Psoas muscle (tissue), 8 donors: ENCODE measurements around the gene SMURF2. TPM values are rescaled to one million over a fixed set of nuclear protein-coding genes. Genes with fewer than 3 reads are reported as not detected.
"Not testable (repeated sequence)": the region's sequence is repeated elsewhere in the genome, so short reads cannot be mapped to it uniquely, and the experiment has no call there.

Source experiments
- ATAC-seq, 4 donors: fragments of 200-7000 bp; cut with Tn5 transposase; one replicate each; pipeline ENCODE4 v1.9.1; 2020; ENCODE audit warnings: moderate library complexity in 3 of 4, mild to moderate bottlenecking in 2 of 4
- DNase-seq, 2 donors: peaks; one replicate each; pipeline ENCODE4 v3.0.0-alpha.2; 2020
- H3K27ac ChIP-seq: fragments of 200-600 bp; one replicate; pipeline ENCODE4 v1.8.0; 2022
- H3K27me3 ChIP-seq, 3 donors: fragments of 200-600 bp in 1 of 3; one replicate each; pipeline versions ENCODE4 v1.6.1 to v1.8.0; 2013 to 2022; ENCODE audit warnings: low read length in 2 of 3, mild to moderate bottlenecking in 2 of 3, moderate library complexity in 1 of 3; ENCODE audit not compliant: insufficient read depth in 3 of 3
- H3K36me3 ChIP-seq, 2 donors: fragments of 200-600 bp in 1 of 2; one replicate each; pipeline versions ENCODE4 v1.6.1 to v1.8.0; 2013 to 2022; ENCODE audit warnings: low read depth in 1 of 2, mild to moderate bottlenecking in 1 of 2, moderate library complexity in 1 of 2; ENCODE audit not compliant: insufficient read depth in 1 of 2
- H3K4me1 ChIP-seq: fragments of 200-600 bp; one replicate; pipeline ENCODE4 v1.8.0; 2022
- H3K4me3 ChIP-seq: fragments of 200-600 bp; one replicate; pipeline ENCODE4 v1.8.0; 2022; ENCODE audit warnings: mild to moderate bottlenecking
- H3K9me3 ChIP-seq: fragments of 200-600 bp; one replicate; pipeline ENCODE4 v1.8.0; 2022
- CTCF ChIP-seq: fragments of 200-600 bp; IDR thresholded peaks from one replicate; pipeline ENCODE4 v1.8.0; 2022; ENCODE audit warnings: antibody characterized with exemption
- WGBS, 3 donors: extraction: QIAGEN DNeasy Blood & Tissue Kit; methylation state at CpG; one replicate each; pipeline versions ENCODE4 v1.1.6 to v1.1.7; 2013; 5-methylcytosine and 5-hydroxymethylcytosine counted together
- intact Hi-C, 2 donors: fragments of 100-400 bp; cut with DNase I; formaldehyde crosslinking; loops; one replicate each; pipeline versions ENCODE4 v1.11.0 to v1.14.2; 2022
- polyA plus RNA-seq, 3 donors: library from polyadenylated mRNA; stranded (reverse); fragments of 200-250 nt; gene quantifications; one replicate each; pipeline ENCODE4 v1.2.3, GENCODE V29; 2013
- total RNA-seq, 4 donors: library from RNA; stranded (reverse); fragmentation: NEBNext Ultra II Directional in 2 of 4; extraction: Animal tissue kit (Norgen Biotek cat#: 25700) in 2 of 4; gene quantifications; one replicate each; pipeline versions ENCODE4 v1.2.1 to v1.2.4, GENCODE V29; 2021 to 2023
- donor health status: healthy with polysubstance abuse.
- donor health status: DM: no; HTN: no; CAD: no; lungs with moderate emphysema.
- donor health status: Bipolar disorder and iron deficiency.
- donor health status: healthy.
- donor health status: DM: yes; HTN: yes; CAD: no.
- donor health status: DM: no; HTN: no; CAD: no.
- donor health status: DM: no; HTN: no; CAD: no.
- donor health status: DM: yes; HTN: yes; CAD: no.

SMURF2 gene
- total and polyA plus RNA-seq, 7 donors = 4.3 to 12.0 (median 8.3) TPM

GRCh38 chr17:64611369-64611768, 50.7 kb downstream of the SMURF2 start:
- no peaks in the 10 kb centered on the region for H3K27me3 ChIP-seq
- TF ChIP-seq CTCF = no peak
- ATAC-seq (no peak), DNase-seq (no peak)
- H3K4me3 ChIP-seq = no peak overlapping the region
- H3K9me3 ChIP-seq = no peaks in the 10 kb centered on the region
- no peaks in the 10 kb centered on the region for H3K36me3 ChIP-seq
- 76 to 81% (median 79%) methylated on average over 7 of the region's 7 CpGs for WGBS, 3 donors
- peaks cover 16% of the 10 kb centered on the region for H3K4me1 ChIP-seq
- intact Hi-C loops = no loop called here
- no peak overlapping the region for H3K27ac ChIP-seq

GRCh38 chr17:64610244-64610643, 51.9 kb downstream of the SMURF2 start:
- H3K4me3 ChIP-seq, H3K27me3 ChIP-seq, ATAC-seq, DNase-seq, H3K36me3 ChIP-seq, H3K9me3 ChIP-seq, H3K27ac ChIP-seq, intact Hi-C loops: not testable (repeated sequence)
- H3K4me1 ChIP-seq = peaks cover 10% of the 10 kb centered on the region
- WGBS, 3 donors = 77 to 98% (median 95%) methylated on average over 2 of the region's 2 CpGs

GRCh38 chr17:64608571-64608981, 53.5 kb downstream of the SMURF2 start:
- Histone ChIP-seq H3K36me3 (no peaks in the 10 kb centered on the region), H3K4me1 (no peaks in the 10 kb centered on the region), H3K9me3 (no peaks in the 10 kb centered on the region), H3K27ac (no peak overlapping the region), H3K4me3 (no peak overlapping the region), H3K27me3 (no peaks in the 10 kb centered on the region)
- intact Hi-C loops = no loop called here
- ATAC-seq (no peak), DNase-seq (no peak)
- no peak for TF ChIP-seq CTCF
- 84 to 90% (median 88%) methylated on average over 2 of the region's 2 CpGs for WGBS, 3 donors

GRCh38 chr17:64607862-64608565, 54.1 kb downstream of the SMURF2 start:
- no peak for TF ChIP-seq CTCF
- DNase-seq = no peak
- 73 to 95% (median 91%) methylated on average over 2 of the region's 2 CpGs for WGBS, 3 donors
- Histone ChIP-seq H3K27ac (no peak overlapping the region), H3K4me1 (no peaks in the 10 kb centered on the region), H3K36me3 (no peaks in the 10 kb centered on the region), H3K4me3 (no peak overlapping the region), H3K9me3 (no peaks in the 10 kb centered on the region), H3K27me3 (no peaks in the 10 kb centered on the region)
- intact Hi-C loops = no loop called here
- ATAC-seq = no peak

GRCh38 chr17:64604532-64604931, 57.6 kb downstream of the SMURF2 start:
- intact Hi-C loops, H3K9me3 ChIP-seq, ATAC-seq, H3K36me3 ChIP-seq, H3K27me3 ChIP-seq, DNase-seq, H3K4me1 ChIP-seq, H3K27ac ChIP-seq, H3K4me3 ChIP-seq: not testable (repeated sequence)
- 76 to 83% (median 78%) methylated on average over 12 of the region's 12 CpGs for WGBS, 3 donors

- Histone ChIP-seq H3K4me1 (no peaks in the 10 kb centered on the region), H3K27me3 (no peaks in the 10 kb centered on the region), H3K36me3 (no peaks in the 10 kb centered on the region), H3K27ac (no peak overlapping the region), H3K9me3 (no peaks in the 10 kb centered on the region), H3K4me3 (no peak overlapping the region)
- WGBS, 3 donors = 73 to 92% (median 77%) methylated on average over 1 of the region's 1 CpG
- intact Hi-C loops = no loop called here
- DNase-seq (no peak), ATAC-seq (no peak)
- no peak for TF ChIP-seq CTCF
These were observed 58.1 kb downstream of the SMURF2 start for GRCh38 chr17:64603987-64604386.
